DOHH2 (cell line): ENCODE measurements around the gene KCNH3.

Experiments used
- EZH2phosphoT487 ChIP-seq: fragments of 200-600 bp; sonication (generic); IDR thresholded peaks from 2 replicates; pipeline ENCODE4 v1.6.1; 2017; ENCODE audit warnings: borderline replicate concordance, mild to moderate bottlenecking, antibody characterized with exemption, low read length, moderate library complexity, mixed read lengths
- TF ChIP-seq, protein P1 (sequence below): fragments of 200-600 bp; sonication (generic); IDR thresholded peaks from one replicate; pipeline ENCODE4 v1.5.1; 2014; ENCODE audit warnings: antibody characterized with exemption, mild to moderate bottlenecking, low read depth, low read length; ENCODE audit not compliant: poor library complexity, severe bottlenecking

DNA sequence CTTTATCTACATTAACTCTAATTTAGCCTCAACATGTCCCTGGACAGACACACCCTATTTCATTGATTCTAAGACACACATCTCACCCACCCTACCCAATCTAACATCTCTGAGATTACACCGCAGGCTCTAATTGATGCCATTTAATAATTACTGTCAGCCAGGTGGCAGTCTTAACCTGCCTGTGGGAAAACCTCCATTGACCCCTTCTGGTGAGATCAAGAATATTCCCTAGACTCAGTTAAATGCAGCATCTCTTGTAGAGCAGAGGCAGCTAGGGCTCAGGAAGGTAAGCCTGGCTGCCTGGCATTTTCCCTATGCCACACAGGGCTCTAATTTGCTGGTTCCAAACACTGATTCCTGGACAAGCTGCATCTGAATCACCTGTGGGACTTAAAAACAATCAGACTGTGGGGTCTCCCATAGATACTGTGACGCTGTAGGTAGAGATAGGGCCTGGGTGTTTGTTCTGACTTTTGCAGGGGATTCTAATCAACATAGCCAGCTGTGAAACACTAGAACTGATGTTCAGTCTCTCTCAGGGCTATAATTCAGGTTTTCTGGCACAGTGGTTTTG lies 14.8 kb downstream of the KCNH3 start:
- TF ChIP-seq, protein P1, sequence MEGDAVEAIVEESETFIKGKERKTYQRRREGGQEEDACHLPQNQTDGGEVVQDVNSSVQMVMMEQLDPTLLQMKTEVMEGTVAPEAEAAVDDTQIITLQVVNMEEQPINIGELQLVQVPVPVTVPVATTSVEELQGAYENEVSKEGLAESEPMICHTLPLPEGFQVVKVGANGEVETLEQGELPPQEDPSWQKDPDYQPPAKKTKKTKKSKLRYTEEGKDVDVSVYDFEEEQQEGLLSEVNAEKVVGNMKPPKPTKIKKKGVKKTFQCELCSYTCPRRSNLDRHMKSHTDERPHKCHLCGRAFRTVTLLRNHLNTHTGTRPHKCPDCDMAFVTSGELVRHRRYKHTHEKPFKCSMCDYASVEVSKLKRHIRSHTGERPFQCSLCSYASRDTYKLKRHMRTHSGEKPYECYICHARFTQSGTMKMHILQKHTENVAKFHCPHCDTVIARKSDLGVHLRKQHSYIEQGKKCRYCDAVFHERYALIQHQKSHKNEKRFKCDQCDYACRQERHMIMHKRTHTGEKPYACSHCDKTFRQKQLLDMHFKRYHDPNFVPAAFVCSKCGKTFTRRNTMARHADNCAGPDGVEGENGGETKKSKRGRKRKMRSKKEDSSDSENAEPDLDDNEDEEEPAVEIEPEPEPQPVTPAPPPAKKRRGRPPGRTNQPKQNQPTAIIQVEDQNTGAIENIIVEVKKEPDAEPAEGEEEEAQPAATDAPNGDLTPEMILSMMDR = peak; percentile 72
- TF ChIP-seq EZH2phosphoT487 = no peak
